HTR-8/SVneo (cell line): ENCODE data around the gene SYT17.

Experiments used
- DNase-seq: peaks from one replicate; pipeline ENCODE4 v3.0.0; 2011; ENCODE audit warnings: low spot score, mixed read lengths; ENCODE audit not compliant: insufficient read length
- FAIRE-seq: peaks from 2 replicates; lab custom pipeline; 2011; peaks lifted over from hg19 to GRCh38; lab: Jason Lieb, UNC

SYT17 gene

DNA sequence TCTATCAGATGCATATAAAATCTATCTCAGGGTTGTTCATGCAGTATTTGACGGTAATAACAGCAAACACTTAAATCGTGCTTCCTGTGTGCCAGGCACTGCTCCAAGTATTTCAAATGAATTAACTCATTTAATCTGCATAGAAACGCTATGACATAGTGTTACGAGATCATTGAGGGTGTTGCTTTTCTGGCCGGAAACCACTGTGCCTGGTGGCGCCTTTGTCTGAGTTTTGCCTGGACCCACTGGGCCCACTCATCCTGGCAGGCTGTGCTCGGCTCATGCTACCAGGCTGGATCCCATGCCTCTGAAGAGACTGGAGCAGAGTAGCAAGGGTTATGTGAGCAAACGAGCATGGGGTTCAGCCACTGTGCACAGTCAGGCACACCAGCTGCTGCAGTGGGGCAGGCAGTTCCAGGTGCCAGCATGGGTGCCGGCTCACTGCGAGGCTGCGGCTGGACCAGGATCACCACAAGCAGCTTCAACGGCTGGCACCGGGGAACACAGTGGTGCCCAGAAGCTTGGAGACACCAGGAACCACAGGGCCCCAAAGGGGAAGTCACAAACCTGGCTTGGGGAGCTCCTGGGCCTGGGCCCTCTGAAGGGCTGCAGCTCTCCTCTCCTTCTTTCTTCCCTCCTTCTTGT is 71.6 kb downstream of the SYT17 start:
- DNase-seq (no peak), FAIRE-seq (no peak)

DNA sequence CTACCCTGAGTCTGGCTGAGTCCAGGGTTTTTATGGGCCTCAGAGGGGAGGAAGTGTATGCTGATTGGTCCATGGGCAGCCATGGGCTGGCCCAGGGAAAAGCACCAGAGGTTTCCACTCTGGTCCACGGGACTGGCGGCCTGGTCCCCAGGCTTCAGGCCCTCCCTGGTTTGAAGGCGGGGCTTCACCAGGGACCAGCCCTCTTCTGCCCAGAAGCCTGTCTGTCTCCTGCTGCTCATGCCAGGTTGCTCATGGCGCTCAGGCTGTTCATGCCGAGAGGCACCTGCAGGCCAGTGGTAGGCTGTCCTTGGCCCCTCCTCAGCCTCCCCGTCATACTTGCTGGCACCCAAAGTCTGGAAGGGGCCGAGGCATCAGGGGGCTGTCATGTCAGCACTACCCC is 72.5 kb downstream of the SYT17 start:
- FAIRE-seq (no peak), DNase-seq (no peak)

DNA sequence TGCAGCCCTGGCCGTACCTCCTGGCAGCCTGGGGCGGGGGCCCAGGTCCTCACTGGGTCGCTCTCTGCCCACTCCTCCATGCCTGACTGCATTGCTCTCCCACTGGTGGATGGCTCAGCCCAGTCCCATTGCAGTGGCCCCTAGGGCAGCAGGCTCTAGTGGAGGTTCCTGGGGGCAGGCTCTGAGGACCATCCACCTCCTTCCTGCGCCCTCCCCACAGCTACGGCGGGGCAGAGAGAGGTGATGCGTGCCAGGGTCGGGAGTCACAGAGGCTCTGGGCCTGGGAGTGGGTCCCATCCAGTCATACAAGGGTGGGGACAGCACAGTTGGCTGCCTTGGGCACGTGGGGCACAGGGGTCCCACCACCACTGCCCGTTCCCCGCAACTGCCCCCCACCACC is 73.5 kb downstream of the SYT17 start:
- DNase-seq (no peak), FAIRE-seq (no peak)

DNA sequence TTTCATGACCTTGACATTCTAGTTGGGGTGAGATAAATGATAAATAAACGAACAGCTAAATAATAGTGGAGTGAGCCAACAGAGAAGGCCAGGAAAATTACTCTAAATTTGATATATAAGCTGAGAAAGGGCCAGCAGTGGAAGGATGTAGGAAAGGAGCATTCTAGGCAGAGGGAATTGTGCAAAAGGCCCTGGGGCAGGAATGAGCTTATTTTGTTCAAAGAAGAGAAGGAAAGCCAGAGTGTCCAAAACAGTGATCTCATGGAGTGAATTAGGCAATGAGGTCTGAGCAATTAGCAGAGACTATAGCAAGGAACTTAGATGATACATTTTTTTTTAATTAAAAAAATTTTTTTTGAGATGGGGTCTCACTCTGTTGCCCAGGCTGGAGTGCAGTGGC is 74.1 kb downstream of the SYT17 start:
- FAIRE-seq, result no peak
- DNase-seq, result no peak

DNA sequence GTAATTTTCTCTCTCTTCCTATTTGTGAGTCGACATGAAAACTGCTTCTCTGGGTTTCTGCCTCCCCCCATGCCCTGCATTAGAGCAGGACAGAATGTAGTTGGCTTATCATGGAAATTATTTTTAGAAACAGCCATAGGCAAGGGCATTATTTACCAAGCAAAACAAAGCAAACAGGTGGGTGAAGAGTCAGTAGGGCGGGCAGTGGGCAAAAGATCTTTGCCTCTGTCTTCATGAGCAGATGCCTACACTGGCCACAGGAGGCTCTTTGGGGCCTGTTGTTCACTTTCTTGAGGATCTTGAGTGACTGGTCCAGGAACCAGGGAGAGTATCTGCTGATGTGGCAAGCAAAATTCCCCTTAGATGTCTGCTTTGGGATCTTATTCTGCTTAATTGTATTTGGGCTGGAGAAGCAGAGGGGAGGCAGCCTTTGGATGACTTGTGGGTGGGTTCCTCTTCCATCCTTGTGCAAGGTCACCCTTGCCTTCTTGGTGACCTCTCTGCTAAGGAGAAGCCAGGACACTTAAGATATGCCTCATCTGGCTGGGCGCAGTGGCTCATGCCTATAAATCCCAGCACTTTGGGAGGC is 75.0 kb downstream of the SYT17 start:
- FAIRE-seq (no peak), DNase-seq (no peak)

DNA sequence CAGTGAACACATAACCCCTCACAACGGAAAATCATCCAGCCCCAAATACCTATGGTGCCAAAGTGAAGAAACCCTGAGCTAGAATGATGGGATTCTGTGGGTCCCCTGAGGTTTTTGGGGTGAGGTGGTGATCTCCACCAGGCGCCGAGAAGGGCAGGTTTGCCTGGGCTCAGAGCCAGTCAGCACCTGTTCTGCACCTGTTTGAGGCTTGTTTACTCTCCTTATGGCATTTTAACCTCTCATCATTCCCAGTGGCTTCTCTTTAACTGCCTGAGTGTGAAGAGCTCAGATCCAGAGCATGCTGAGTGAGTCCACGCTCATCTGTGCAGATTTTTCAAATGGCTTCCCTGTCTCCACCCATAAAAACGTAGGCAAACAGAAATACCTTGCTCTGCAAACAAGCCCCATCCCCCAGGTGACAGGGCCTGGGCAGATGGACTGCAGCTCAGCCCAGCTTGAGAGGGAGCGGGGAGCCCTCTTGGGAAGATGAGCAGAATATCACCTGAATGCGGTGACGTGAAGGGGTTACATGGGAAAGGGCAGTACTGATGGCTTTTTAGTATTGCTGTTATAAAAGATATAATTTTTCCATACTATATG is 77.4 kb downstream of the SYT17 start:
- no peak for DNase-seq
- FAIRE-seq, result no peak

DNA sequence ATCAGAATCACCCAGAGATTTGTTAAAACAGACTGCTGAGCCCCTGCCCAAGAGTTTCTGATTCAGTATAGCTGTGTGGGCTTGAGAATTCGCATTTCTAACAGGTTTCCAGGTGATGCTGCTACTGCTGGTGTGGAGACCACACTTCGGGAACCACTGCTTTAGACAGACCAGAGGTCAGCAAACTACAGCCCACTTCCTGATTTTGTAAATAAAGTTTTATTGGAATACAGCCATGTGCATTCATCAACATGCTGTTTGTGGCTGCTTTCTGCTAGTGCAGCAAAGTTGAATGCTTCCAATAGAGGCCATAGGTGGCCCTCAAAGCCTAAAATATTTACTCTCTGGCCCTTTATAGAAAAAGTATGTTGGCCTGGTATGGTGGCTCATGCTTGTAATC is 84.9 kb downstream of the SYT17 start:
- DNase-seq (no peak), FAIRE-seq (no peak)

DNA sequence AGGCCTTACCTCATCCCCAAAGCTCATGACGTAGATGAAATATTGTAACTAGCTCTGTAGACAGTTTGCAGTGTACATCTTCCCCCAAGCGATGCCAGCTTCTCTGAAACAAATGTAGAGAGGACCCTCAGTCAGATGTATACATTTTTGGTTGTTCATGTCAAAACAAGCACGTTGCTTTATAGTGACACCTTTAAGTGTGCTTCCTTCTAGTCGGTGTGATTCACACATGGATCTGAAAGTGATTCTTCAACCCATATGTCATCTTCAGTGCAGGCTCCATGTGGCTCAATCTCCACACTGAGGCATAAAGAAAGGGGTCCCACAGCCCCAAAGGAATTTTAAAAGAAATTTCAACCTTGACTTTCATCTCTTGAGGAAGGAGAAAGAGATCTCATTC is 86.6 kb downstream of the SYT17 start:
- DNase-seq, result no peak
- FAIRE-seq, result no peak

DNA sequence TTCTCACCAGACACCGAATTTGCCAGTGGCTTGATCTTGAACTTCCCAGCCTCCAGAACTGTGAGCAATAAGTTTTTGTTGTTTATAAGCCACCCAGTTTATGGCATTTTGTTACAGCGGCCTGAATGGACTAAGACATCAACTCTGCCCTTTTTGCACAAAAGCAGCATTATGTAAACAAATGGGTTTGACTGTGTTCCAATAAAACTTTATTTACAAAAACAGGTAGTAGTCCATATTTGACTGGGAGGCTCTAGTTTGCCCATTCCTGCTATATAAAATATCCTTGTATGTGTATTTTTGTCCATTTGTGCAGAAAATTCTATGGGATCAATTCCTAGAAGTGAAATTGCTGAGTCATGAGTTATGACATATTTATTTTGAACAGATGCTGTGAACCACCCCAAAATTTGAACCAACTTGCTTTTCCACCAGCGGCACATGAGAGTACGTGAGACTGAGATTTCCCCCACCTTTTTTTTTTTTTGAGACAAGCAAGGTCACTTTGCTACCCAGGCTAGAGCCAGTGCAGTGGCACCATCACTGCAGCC is 96.2 kb downstream of the SYT17 start:
- no peak for FAIRE-seq
- DNase-seq, result no peak

DNA sequence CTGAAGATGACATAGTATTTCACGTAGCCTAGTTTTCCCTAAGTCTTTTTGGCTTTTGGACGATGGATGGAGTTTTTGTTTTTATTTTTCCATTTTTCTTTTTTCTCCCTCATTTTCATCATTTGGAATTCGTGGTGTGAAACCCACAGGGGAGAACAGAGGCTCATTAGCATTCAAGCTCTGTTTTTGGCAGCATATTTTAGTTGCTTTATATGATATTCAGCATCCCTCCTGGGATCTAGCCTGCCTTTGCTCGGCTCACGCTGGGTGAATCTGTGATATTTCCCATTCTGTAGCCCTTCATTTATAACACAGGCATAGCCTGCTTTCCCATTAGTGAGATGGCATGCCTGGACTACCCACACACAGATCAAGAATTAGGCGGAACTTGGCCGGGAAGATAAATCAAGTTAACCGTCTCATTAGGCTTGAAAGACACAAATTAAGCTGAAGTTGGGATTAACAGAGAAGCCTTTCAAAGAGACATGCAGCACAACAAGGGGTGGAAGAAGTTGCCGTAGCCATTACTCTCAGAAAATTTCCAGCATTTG is 97.4 kb downstream of the SYT17 start:
- DNase-seq (no peak), FAIRE-seq (no peak)

DNA sequence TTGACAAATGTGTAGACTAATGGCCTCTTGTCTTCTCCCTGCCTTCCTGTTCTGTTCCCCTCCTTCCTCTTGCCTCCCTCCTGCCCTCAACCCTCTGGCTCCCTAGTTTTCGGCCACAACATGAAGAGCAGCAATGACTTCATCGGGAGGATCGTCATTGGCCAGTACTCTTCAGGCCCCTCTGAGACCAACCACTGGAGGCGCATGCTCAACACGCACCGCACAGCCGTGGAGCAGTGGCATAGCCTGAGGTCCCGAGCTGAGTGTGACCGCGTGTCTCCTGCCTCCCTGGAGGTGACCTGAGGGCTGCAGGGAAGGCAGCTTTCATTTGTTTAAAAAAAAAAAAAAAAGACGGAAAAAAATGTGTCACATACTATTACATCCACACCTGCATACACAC is 98.7 kb downstream of the SYT17 start:
- no peak for DNase-seq
- no peak for FAIRE-seq

DNA sequence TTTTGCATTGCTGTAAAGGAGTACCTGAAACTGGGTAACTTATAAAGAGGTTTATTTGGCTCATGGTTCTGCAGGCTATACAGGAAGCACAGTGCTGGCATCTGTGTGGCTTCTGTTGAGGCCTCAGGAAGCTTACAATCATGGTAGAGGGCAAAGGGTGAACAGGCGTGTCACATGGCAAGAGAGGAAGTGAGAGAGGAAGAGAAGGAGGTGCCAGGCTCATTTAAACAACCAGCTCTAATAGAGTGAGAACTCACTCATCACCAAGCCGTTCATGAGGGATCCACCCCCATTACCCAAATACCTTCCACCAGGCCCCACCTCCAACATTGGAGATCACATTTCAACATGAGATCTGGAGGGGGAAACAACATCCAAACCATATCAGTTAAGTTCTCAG is 101.1 kb downstream of the SYT17 start:
- DNase-seq, result no peak
- FAIRE-seq, result no peak

DNA sequence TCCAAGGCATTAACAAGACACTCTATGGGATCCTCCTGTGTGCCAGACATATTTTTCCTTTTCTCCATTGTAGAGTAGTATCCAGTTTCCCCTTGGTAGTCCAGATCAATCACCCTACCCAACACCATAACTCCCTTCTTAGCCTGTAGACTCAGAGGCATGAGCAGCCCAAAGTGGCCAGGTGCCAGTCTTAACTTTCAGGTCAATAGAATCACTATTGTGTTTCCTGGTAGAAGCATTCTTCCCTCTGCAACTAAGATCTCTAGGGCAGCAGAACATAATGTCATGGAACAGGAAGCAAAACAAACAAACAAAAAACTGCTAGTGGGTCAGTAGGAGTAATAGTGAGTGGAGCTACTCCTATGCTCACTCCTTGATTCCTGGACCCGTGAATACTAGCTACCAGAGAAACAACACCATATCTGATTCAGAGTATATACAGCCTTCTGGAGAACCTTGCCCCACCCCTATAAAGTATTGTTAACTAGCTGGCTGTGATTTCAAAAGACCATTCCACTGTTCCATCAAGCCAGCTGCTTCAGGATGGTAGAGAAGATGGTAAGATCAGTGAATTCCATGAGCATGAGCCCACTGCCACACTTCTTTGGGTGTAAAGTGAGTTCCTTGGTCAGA is 106.2 kb downstream of the SYT17 start:
- no peak for DNase-seq
- FAIRE-seq, result no peak

DNA sequence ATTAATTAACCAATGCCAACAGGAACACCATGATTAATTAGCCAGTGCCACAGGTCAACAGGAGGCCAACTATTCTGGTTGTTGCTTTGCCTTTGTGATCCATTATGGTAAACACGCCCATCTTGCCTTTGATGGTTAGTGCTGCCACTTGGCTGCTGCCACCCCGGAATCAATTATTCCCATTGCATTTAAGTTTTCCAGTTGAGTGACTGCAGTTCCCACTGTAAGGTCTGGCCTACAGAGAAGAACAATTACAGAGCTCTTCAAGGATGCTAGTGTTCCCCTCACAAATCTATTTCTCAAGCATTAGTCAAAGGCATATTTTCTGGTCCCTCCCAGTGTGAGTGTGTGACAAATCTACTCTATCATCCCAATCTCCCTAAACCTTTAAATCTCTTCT is 110.4 kb downstream of the SYT17 start:
- FAIRE-seq, result no peak
- DNase-seq, result no peak

DNA sequence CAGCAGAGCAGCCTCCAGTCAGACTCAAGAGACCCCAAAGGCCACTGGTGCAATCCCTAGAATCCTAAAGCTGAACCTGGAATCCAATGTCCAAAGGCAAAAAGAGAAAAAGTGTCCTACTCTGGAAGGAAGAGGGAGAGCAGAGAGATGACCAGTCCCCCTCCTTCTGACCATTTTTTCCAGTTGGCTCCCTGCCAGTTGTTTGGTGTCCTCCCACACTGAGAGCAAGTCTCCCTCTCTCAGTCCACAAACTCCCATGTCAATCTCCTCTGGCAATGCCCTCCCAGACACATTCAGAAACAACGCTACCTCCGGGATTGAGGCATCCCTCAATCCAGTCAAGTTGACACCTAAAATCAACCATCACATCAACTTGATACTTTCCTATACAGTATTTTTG is 113.2 kb downstream of the SYT17 start:
- DNase-seq (no peak), FAIRE-seq (no peak)

DNA sequence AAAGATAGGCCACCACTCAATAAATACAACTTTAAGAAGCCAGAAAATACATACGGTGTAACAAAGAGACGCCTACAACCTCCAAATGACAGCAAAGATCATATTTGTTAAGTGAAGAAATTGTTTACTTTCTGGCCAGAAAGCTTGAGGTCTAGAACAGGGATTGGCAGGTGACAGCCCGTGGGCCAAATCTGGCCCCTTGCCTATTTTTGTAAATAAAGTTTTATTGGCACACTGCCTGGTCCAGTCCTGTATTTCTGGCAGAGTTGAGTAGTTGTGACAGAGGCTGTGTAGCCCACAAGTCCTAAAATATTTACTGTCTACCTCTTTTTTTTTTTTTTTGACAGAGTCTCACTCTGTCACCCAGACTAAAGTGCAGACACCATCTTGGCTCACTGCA is 114.1 kb downstream of the SYT17 start:
- DNase-seq, result no peak

DNA sequence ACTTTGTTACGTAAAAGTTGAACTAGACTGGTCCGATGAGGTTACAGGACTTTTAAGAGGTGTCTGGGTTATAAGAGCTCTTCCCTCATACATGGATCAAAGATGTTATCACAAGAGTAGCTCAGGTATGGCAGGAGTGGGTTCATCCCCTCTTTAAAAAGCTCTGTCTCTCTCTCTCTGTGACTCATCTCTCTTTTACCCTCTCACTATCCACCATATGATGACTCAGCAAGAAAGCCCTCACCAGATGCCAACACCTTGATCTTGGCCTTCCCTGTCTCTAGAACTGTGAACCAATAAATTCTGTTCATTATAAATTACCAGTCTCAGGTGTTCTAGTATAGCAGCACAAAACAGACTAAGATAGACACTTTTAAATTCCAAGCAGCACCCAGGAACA is 115.6 kb downstream of the SYT17 start:
- no peak for FAIRE-seq
- no peak for DNase-seq

More for the DNA sequence above, 114.1 kb downstream of the SYT17 start:
- FAIRE-seq, result no peak

DNA sequence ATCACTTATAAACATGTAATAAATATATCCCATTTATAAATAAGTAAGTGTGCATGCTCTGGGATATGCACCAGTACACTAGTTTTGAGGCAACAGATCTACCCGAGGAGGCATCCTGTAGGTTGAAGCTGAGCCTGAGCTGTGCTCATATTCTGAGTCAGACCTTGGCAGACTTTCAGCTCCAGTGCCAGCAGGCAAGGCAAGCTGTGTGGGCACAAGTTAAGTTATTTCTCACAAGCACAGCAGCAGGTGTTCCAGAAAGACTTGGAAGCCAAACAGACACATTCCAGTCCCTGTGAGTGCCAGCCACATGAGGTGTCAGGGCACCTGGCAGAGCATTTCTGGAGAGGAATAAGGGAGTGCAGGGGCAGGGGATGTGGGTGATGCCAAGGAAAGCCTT is 116.2 kb downstream of the SYT17 start:
- no peak for FAIRE-seq
- DNase-seq, result peak; percentile 39

DNA sequence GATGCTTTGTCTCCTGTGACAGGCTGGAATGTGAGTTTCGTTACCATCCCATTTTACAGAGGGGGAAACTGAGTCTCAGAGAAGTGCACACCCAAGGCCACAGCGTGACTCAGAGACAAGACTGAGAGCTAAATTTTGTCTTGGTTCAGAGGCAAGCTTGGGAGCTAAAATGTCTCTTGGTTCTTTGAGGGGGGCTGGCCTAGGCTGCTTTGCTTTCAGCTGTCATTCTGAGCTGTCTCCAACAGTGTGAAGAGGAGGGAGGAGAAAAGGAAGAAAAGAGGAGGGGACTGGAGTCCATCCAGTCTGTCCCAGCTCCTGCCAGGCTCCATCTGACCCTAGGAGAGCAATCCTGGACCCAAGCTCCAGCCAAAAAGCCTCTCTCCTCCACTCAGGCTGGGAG is 117.4 kb downstream of the SYT17 start, which contains the start of gene CLEC19A:
Gene CLEC19A, plus strand, starts transcription at position 301 of the 400 bp plus-strand sequence. CDS start 121 bp downstream, outside the sequence.
- DNase-seq (no peak), FAIRE-seq (no peak)

DNA sequence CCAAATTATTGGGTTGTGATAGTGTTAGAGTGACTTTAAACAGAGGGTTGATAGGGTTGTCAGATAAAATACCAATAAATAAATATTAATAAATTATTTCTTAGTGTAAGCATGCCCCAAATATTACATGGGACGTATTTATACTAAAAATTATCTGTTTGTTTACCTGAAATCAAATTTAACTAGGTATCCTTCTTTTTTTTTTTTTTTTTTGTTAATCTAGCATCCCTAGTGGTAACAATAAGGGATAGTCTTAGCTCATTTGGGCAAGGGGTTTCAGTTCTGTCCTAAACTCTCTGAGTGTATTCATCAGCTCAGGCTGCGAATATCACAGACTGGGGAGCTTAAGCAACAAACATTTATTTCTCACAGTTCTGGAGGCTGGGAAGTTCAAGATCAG is 118.8 kb downstream of the SYT17 start:
- FAIRE-seq, result no peak
- no peak for DNase-seq

DNA sequence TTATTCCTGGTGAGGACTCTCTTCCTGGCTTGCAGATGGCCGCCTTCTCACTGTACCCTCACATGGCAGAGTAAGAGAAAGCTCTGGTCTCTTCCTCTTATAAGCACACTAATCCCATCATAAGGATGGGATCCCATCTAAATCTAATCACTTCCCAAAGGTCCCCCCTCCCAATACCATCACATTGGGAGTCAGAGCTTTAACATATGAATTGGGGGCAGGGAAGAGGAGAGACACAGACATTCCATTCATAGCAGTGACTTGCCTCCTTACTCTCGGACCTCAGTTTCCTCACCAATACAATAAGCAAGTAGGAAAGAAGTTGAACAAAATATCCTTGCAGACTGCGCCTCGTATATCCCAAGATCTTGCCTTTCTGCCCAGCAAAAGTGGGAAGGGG is 119.2 kb downstream of the SYT17 start:
- FAIRE-seq (no peak), DNase-seq (no peak)
